Endothelial cell of umbilical vein (primary cell): ENCODE data around the gene SAMD1. TPM values are rescaled to one million over a fixed set of nuclear protein-coding genes. Genes with fewer than 3 reads are reported as not detected.

Source experiments
- BruUV-seq: library from RNA; stranded (reverse); fragments of 400-500 nt; replicated peaks from 2 replicates; lab custom pipeline; 2021; lab: Mats Ljungman, UMichigan
- CTCF ChIA-PET: fragments of 300-600, 350-600 bp; sonication (Branson Sonifier 250); formaldehyde crosslinking; loops from one replicate; lab custom pipeline; 2021; ENCODE audit warnings: antibody characterized with exemption, inconsistent platforms; lab: Charles Lee
- POLR2A ChIA-PET: fragments of 300-600, 350-600 bp; sonication (Branson Sonifier 250); formaldehyde crosslinking; loops from one replicate; lab custom pipeline; 2021; ENCODE audit warnings: antibody characterized with exemption, inconsistent platforms; lab: Charles Lee
- DNase-seq: peaks from one replicate; pipeline ENCODE4 v3.0.0-alpha.2; 2011; ENCODE audit warnings: low read depth, low spot score
- FAIRE-seq: peaks from 2 replicates; lab custom pipeline; 2011; peaks lifted over from hg19 to GRCh38; lab: Jason Lieb, UNC
- H2AFZ ChIP-seq: 2 replicates; pipeline ENCODE4 v1.6.0; 2012; ENCODE audit warnings: low read depth, low read length, control low read depth, inconsistent platforms
- H3K27ac ChIP-seq: 2 replicates; pipeline ENCODE4 v1.5.1; 2011; ENCODE audit warnings: low read depth, mild to moderate bottlenecking, control low read depth, low read length, moderate library complexity; ENCODE audit not compliant: insufficient read depth
- H3K27me3 ChIP-seq, 2 experiments: 2 replicates each; pipeline versions ENCODE4 v1.6.0 to v1.6.1; 2011; ENCODE audit warnings: low read length in 2 of 2, mixed read lengths in 1 of 2; ENCODE audit not compliant: control insufficient read depth in 2 of 2, insufficient read depth in 2 of 2
- H3K36me3 ChIP-seq, 2 experiments: 2 replicates in 1 of 2; 3 replicates in 1 of 2; pipeline ENCODE4 v1.5.1; 2011; ENCODE audit warnings: low read length in 2 of 2, mild to moderate bottlenecking in 1 of 2, moderate library complexity in 1 of 2; ENCODE audit not compliant: control insufficient read depth in 2 of 2, insufficient read depth in 2 of 2; ENCODE audit errors: extremely low read depth in 1 of 2
- H3K4me1 ChIP-seq: 3 replicates; pipeline ENCODE4 v1.5.1; 2011; ENCODE audit warnings: mild to moderate bottlenecking, low read length; ENCODE audit not compliant: control insufficient read depth, insufficient read depth; ENCODE audit errors: extremely low read depth
- H3K4me2 ChIP-seq: 2 replicates; pipeline ENCODE4 v1.6.1; 2011; ENCODE audit warnings: low read length, control low read depth, mixed read lengths; ENCODE audit not compliant: insufficient read depth
- H3K4me3 ChIP-seq, 3 experiments: fragments of 200-600 bp in 1 of 3; sonication (generic), shearing (Covaris generic) in 1 of 3; replicated peaks in 1 of 3; 2 replicates each; pipeline ENCODE4 v1.5.1; 2011 to 2016; ENCODE audit warnings: control low read depth in 3 of 3, low read length in 3 of 3, mild to moderate bottlenecking in 2 of 3, inconsistent platforms in 1 of 3, low read depth in 1 of 3, moderate library complexity in 1 of 3; ENCODE audit not compliant: insufficient read depth in 1 of 3
- H3K79me2 ChIP-seq: 2 replicates; pipeline ENCODE4 v1.6.0; 2012; ENCODE audit warnings: low read length, inconsistent platforms; ENCODE audit not compliant: control insufficient read depth, insufficient read depth
- H3K9ac ChIP-seq: replicated peaks from 2 replicates; pipeline ENCODE3; 2011; ENCODE audit warnings: low read length, control low read depth; ENCODE audit not compliant: insufficient read depth; ENCODE audit errors: extremely low read depth
- H3K9me1 ChIP-seq: replicated peaks from 3 replicates; pipeline ENCODE4 v1.6.0; 2011; ENCODE audit warnings: mild to moderate bottlenecking, low read length; ENCODE audit not compliant: control insufficient read depth, insufficient read depth; ENCODE audit errors: extremely low read depth
- H3K9me3 ChIP-seq: replicated peaks from 2 replicates; pipeline ENCODE4 v1.5.1; 2012; ENCODE audit warnings: low read length, inconsistent platforms; ENCODE audit not compliant: control insufficient read depth, insufficient read depth
- H4K20me1 ChIP-seq: replicated peaks from 2 replicates; pipeline ENCODE3; 2011; ENCODE audit warnings: mild to moderate bottlenecking, low read length; ENCODE audit not compliant: control insufficient read depth, insufficient read depth; ENCODE audit errors: extremely low read depth
- EZH2 ChIP-seq: IDR thresholded peaks from 2 replicates; pipeline ENCODE4 v1.6.1; 2012; ENCODE audit warnings: borderline replicate concordance, low read depth, mild to moderate bottlenecking, moderate library complexity, low read length, inconsistent platforms; ENCODE audit not compliant: severe bottlenecking
- FOS ChIP-seq: IDR thresholded peaks from 2 replicates; pipeline ENCODE4 v1.6.1; 2011; ENCODE audit warnings: mild to moderate bottlenecking, low read length, moderate library complexity, borderline replicate concordance; ENCODE audit not compliant: insufficient read depth
- GATA2 ChIP-seq: IDR thresholded peaks from 2 replicates; pipeline ENCODE4 v1.7.0; 2011; ENCODE audit warnings: low read depth, mild to moderate bottlenecking, moderate library complexity, mixed read lengths, low read length; ENCODE audit not compliant: insufficient read length, insufficient read depth
- POLR2A ChIP-seq: IDR thresholded peaks from 2 replicates; pipeline ENCODE4 v1.6.1; 2012; ENCODE audit warnings: low read depth, mild to moderate bottlenecking, control low read depth, low read length
- POLR2AphosphoS5 ChIP-seq: IDR thresholded peaks from 2 replicates; pipeline ENCODE4 v1.6.1; 2012; ENCODE audit warnings: low read depth, mild to moderate bottlenecking, control low read depth, low read length, moderate library complexity; ENCODE audit not compliant: insufficient read depth
- dilution Hi-C: fragments of 300-500 bp; cut with MboI; formaldehyde crosslinking; loops from one replicate; pipeline ENCODE4 v1.15.0; 2019; ENCODE audit warnings: low sequenced_read_pairs; ENCODE audit not compliant: extremely low pct_ligation_motif_present
- intact Hi-C: fragments of 100-400 bp; cut with micrococcal nuclease; formaldehyde crosslinking; loops from one replicate; pipeline ENCODE4 v1.10.0; 2022
- polyA plus RNA-seq, 4 experiments: library from polyadenylated mRNA; depleted of rRNA in 3 of 4; stranded (reverse) in 3 of 4; unstranded in 1 of 4; fragments of >200 nt; gene quantifications; 2 replicates each; pipeline versions ENCODE4 v1.2.1 to v1.2.3, GENCODE V29; 2011 to 2012; ENCODE audit warnings: missing spikeins in 1 of 4
- total RNA-seq: library from RNA; stranded (reverse); gene quantifications from 2 replicates; pipeline ENCODE4 v1.2.3, GENCODE V29; 2021
- TF ChIP-seq, protein P1 (sequence below): IDR thresholded peaks from 2 replicates; pipeline ENCODE4 v1.6.1; 2011; ENCODE audit not compliant: insufficient read depth, insufficient read length

SAMD1 gene
- total and polyA plus RNA-seq, 2 donors (not counting 3 experiments of a cell fraction or from before 2014, with no cell fraction given), result 14.1 to 35.9 TPM

DNA sequence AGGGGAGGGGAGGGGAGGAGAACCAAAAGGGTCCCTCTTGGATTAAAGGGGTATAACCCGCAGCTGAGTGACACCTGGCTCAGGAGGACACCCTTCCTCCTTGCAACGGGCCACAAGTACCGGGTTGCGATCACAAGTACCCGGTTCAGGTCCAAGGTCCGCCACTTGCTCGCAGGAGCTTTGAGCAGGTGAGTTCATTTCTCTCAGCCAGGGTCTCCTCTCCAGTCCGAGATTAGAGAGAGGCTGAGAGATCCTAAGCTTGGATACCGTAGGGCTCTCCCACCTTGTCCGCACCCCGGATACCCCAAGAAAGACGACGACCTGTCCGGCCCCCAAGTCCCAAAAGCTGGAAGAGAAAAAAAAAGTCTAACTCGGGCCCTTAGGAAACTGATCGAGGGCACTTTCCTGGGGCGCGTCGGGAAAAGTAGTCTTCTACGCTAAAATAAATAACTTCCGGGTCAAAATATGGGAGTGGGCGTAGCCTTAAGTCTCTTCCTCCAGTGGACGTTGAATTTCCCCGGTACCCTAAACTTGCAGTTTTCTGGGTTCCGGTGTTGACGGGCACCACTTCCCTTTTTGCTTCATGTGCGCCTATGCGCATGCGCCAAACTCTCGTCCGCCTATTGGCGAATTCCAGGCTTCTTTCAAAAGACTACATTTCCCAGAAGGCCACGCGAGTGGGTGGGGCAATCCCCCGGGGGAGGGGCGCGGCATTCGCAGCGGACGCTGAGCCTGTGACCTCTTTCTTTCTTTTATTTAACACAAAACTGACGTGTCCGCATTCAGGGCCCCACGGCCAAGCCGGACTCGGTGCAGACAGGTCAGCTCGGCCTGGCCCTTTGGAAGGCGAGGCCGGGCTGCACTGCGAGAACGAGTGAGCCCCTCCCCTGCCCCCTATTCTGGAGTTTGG, 9.4 kb downstream of the SAMD1 start:
- Histone ChIP-seq H3K4me2 (peak overlapping the region; percentile 58), H3K9me3 (no peaks in the 10 kb centered on the region), H3K9me1 (no peaks in the 10 kb centered on the region), H3K27ac (peak overlapping the region; percentile 66), H2AFZ (peak overlapping the region; percentile 71), H3K27me3 (no peaks in the 10 kb centered on the region), H3K4me3 (peak overlapping the region; percentile 59 to 77 (median 69)), H3K4me1 (peaks cover 12% of the 10 kb centered on the region), H3K36me3 (no peaks in the 10 kb centered on the region), H3K79me2 (no peaks in the 10 kb centered on the region), H3K9ac (peak overlapping the region; percentile 73), H4K20me1 (no peaks in the 10 kb centered on the region)
- dilution Hi-C loops (no loop called here), intact Hi-C loops (loop anchor here (1.0 to 2.0 kb wide), 5 partner anchors 36 to 175 kb away; partner anchors contain the start of genes ASF1B, BRME1, CC2D1A and PRKACA)
- POLR2A ChIA-PET, result interaction anchor here (0.6 to 1.3 kb wide), 2 partner anchors 9 to 35 kb away, joined by 3 to 4 read pairs; no protein-coding TSS in a partner anchor
- BruUV-seq, result TSS peak; percentile 92
- FAIRE-seq (peak; percentile 100), DNase-seq (peak; percentile 100)
- CTCF ChIA-PET, result interaction anchor here (1.2 to 5.6 kb wide), 8 partner anchors 9 to 74 kb away, joined by 4 to 21 read pairs (median 4); partner anchors contain the start of genes ASF1B and MISP3
- TF ChIP-seq POLR2AphosphoS5 (peak; percentile 84), POLR2A (peak; percentile 97), EZH2 (no peak)

DNA sequence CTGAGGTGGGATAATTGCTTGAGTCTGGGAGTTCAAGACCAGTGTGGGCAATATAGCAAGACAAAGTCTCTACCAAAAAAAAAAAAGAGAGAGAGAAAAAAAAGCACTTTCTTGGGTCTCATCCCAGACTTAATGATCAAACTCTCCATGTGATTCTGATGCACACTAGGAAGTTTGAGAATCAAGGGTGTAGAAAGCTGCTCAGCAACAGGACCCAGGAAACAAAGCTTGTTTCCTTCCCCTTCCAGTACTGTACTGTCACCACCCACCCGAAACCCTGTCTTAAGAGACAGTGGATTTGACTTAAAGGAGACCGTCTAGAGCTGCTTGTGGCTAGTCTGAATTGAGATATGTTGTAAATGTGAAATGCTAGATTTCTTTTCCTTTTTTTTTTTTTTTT, 12.1 kb downstream of the SAMD1 start:
- H3K27me3 ChIP-seq, result no peaks in the 10 kb centered on the region
- H3K79me2 ChIP-seq, result no peaks in the 10 kb centered on the region
- FAIRE-seq (no peak), DNase-seq (no peak)
- no peak overlapping the region for H2AFZ ChIP-seq
- intact Hi-C loops, result no loop called here
- H3K9me3 ChIP-seq, result no peaks in the 10 kb centered on the region
- no peak overlapping the region for H3K9ac ChIP-seq
- ChIA-PET POLR2A (no interaction called here), CTCF (interaction anchor here (0.7 to 1.0 kb wide), 3 partner anchors 35 to 1017 kb away, joined by 3 to 4 read pairs (median 3); no protein-coding TSS in a partner anchor)
- no peaks in the 10 kb centered on the region for H4K20me1 ChIP-seq
- peaks cover 26% of the 10 kb centered on the region for H3K4me1 ChIP-seq
- TF ChIP-seq GATA2, result no peak
- no peak for TF ChIP-seq FOS
- TF ChIP-seq, protein P1, sequence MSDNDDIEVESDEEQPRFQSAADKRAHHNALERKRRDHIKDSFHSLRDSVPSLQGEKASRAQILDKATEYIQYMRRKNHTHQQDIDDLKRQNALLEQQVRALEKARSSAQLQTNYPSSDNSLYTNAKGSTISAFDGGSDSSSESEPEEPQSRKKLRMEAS, result no peak
- TF ChIP-seq POLR2A, result no peak
- TF ChIP-seq EZH2, result no peak
- H3K36me3 ChIP-seq, result no peaks in the 10 kb centered on the region
- no peak overlapping the region for H3K4me2 ChIP-seq
- H3K27ac ChIP-seq, result no peak overlapping the region
- H3K9me1 ChIP-seq, result no peaks in the 10 kb centered on the region
- dilution Hi-C loops, result no loop called here
- BruUV-seq, result no TSS peak
- H3K4me3 ChIP-seq, result no peak overlapping the region
